Body of pancreas (tissue), 4 donors: ENCODE results near the gene GNG3.

Experiments
- POLR2A ChIP-seq, 3 donors: fragments of 450-650 bp; IDR thresholded peaks; one replicate each; pipeline ENCODE4 v1.6.1; 2016; ENCODE audit warnings: antibody characterized with exemption in 3 of 3, mild to moderate bottlenecking in 2 of 3
- TF ChIP-seq, protein P1 (sequence below), 7 experiments: fragments of 450-650 bp in 4 of 7; fragments of 200-600 bp in 3 of 7; sonication (generic) in 3 of 7; IDR thresholded peaks; one replicate each; pipeline ENCODE4 v1.5.1; 2016 to 2019; ENCODE audit warnings: antibody characterized with exemption in 7 of 7

DNA sequence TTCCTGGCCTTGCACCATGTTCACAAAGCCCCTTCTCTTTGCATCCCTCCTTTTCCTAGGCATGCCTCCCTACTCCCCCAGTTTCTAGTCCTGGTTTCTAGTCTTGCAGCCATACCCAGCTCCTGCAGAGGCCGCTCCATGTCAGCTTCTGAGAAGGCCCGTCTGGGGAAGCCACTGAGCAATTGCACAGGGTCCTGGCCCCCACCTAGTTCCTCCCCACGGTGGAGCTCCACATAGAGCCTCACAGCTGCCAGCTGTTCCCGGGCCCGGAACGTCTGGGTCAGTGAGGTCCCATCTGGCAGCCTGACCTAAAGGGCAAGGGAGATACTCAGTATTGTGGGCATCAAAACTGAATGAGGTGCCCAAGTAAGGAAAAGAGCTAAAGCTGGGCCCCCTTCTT, 30.8 kb upstream of the GNG3 start:
- TF ChIP-seq, protein P1, sequence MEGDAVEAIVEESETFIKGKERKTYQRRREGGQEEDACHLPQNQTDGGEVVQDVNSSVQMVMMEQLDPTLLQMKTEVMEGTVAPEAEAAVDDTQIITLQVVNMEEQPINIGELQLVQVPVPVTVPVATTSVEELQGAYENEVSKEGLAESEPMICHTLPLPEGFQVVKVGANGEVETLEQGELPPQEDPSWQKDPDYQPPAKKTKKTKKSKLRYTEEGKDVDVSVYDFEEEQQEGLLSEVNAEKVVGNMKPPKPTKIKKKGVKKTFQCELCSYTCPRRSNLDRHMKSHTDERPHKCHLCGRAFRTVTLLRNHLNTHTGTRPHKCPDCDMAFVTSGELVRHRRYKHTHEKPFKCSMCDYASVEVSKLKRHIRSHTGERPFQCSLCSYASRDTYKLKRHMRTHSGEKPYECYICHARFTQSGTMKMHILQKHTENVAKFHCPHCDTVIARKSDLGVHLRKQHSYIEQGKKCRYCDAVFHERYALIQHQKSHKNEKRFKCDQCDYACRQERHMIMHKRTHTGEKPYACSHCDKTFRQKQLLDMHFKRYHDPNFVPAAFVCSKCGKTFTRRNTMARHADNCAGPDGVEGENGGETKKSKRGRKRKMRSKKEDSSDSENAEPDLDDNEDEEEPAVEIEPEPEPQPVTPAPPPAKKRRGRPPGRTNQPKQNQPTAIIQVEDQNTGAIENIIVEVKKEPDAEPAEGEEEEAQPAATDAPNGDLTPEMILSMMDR (IDR thresholded peaks at IDR 0.05), result no peak
- no peak for TF ChIP-seq POLR2A (IDR thresholded peaks at IDR 0.05)
